GM18858 (cell line): Measurements from ENCODE around the gene BRSK2.

Experiments
- ATAC-seq: cut with Tn5 transposase; IDR thresholded peaks from one replicate; pipeline ENCODE4 v1.9.1; 2021; ENCODE audit not compliant: unreplicated experiment

BRSK2 gene

DNA sequence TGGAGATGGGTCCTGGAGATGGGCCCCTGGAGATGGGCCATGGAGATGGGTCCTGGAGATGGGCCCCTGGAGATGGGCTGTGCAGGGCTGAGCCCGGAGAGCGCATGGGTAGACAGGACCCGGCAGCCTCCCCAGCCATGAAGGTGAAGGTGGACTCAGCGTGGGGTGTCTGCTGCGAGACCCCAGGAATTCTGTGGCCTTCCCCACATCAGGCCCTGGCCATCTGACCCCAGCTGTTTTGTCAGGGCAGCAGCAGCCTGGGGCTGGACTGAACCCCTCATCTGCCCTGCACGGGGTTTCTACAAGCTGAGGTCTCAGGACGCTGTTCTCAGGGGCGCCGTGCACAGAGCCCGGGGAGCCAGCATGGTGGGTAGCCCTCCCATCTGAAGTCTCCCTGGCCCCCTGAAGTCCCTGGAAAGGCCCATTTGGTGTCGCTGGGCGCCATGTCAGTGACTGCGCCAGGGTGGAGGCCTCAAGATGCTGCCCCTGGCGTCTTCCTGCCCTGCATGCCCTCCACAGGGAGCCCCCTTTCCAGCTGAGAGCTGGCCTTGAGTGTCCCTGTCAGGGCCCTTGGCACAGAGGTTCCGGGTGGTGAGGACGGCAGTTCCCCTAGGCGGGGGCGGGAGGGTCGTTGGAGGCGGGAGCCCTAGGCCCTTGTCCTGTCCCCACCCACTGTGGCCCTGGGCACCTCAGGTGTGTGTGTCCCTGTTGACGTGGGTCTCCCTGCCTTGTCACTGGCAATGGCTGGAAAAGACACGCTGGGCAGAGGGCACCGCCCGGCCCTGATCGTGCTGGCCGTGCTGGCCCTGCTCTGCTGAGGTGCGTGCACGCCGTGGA lies 5.4 kb downstream of the BRSK2 start:
- ATAC-seq, result no peak

DNA sequence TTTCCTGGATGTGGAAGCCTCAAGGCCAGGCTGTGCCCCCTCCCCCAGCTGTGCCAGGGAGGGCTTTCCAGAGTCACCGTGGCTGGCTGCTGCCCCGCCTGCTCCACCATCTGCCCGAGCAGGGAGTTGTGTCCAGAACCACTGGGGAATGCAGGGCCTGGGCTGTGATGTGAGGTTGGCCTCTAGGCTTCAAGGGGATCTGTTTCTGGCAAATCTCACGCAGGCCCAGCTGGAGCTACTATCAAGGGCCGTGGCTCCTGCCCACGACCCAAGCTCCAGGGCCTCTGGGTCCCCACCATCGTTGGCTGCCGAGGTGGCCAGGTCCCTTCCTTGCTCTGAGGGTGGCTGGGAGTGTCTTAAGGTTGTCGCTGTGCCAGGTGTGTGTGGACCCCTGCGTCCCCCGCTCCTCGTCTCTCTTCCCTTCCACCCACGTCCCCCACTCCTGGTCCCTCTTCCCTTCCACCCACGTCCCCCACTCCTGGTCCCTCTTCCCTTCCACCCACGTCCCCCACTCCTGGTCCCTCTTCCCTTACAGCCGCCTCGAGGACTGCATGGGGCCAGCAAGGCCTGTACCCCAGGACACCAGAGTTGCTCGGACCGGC lies 6.1 kb downstream of the BRSK2 start:
- ATAC-seq, result no peak

DNA sequence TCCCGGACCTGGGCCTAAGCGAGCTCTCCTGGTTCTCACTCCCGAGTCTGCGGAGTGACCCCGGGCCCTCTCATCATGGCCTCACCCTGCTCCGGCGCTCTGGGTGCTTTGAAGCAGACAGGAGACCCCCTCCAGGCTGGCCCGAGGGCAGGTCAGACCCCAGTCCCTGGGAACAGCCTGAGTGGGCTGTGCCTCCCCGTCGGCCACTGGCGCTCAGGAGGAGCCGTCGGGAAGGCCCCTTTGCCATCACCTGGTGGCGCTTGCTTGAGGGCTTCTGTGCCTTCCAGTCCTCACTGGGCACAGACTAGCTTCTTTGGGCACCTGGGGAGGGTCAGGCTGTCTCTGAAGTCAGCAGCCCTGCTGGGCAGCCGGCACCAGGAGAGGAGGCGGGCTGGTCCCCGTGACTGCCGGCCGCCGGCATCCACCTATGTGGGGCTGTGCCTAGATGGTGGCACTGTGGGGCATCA lies 6.7 kb downstream of the BRSK2 start:
- ATAC-seq, result no peak

DNA sequence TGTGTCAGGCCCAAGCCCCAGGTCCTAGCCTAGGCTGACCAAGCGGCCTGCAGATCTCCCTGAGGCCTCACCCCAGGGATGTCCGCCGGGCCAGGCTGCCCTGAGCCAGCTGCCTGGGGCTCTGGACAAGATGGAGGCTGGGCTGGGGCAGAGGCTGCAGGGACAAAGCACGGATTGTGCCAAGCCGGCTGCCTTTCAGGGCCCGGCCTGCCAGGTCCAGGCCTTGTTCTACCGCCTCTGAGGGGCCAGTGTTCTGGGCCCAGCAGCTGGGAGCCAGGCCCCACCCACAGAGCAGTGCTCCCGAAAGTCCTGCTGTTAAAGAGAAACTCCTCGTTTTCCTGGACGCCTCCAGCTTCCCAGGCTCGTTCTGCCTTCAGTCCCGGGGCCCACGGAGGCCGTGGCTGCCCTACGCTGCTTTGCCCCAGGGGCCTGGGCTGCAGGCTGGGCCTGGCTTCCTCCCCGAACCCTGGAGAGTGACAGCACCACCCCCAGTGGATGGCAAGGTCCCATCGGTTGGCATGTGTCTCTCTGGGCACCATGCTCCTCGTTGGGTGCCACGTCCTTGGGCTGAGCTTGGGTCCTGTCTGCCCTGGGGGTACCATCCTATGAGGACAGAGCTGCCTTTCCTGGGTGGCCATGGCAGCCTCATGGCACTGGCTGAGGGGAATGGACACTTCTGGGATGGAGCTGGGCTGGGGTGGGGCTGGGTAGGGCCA lies 7.6 kb downstream of the BRSK2 start:
- ATAC-seq, result no peak

DNA sequence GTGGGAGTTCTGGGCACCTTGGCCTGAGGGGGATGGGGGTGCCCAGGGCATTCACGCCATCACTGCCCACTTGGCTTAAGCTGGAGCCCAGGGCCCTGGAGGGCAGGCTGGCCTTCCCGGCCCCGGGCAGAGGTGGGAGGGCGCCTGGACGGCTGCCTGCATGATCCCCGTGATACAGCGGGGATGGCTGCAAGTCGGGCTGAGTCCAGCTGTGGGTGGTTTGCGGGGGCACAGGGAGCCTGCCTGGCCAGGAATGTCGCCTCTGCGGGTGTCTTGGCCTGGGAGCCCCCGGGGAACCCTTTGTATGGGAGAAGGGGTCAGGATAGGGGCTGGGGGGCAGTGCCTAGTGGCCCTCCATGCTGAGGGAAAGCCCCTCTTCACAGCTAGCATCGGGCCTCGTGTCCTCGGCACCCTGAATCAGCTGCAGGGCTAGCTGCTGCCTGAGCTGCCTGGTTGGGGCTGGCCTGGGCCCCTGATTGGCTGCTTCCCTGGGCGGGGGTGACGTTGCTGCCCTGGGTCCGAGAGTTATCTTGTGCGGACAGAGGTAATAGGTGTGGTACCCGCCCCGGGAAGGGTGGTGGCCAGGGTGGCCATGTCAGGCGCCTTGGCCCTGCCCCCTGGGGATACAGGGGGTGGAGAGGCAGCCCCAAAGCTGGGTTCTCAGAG lies 8.3 kb downstream of the BRSK2 start:
- ATAC-seq, result no peak

DNA sequence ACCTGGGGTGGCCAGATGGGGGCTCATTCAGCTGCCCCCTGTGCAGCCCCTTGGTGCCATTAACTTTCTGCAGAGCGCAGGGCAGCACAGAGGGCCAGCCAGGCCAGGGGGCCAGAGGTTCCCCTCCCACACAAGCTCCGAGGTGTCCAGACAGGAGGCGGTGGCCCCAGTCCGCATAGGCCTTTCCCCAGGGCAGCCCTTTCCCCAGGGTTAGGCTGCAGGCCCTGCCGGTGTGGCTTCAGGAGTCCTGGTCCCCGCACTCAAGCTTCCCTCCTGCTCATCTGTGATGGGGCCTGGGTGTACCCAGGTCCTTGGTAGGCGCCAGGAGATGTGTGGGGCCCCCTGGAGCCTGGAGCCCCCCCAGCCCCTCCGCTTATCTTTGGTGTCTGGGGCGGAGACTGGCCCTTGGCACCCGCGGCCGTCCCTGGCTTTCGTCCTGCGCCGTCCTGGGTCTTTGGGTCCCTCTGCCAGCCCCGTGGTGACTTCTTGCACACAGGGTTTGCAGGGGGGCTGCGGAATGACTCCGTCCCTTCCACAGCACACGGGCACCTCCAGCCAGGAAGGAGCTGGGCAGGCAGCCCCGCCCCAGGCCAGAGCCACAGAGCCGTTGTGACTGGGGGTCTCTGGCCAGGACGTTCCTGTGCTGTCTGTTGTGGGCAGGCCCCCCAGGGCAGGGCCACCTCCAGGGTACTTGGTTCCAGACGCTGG lies 8.9 kb downstream of the BRSK2 start:
- no peak for ATAC-seq

DNA sequence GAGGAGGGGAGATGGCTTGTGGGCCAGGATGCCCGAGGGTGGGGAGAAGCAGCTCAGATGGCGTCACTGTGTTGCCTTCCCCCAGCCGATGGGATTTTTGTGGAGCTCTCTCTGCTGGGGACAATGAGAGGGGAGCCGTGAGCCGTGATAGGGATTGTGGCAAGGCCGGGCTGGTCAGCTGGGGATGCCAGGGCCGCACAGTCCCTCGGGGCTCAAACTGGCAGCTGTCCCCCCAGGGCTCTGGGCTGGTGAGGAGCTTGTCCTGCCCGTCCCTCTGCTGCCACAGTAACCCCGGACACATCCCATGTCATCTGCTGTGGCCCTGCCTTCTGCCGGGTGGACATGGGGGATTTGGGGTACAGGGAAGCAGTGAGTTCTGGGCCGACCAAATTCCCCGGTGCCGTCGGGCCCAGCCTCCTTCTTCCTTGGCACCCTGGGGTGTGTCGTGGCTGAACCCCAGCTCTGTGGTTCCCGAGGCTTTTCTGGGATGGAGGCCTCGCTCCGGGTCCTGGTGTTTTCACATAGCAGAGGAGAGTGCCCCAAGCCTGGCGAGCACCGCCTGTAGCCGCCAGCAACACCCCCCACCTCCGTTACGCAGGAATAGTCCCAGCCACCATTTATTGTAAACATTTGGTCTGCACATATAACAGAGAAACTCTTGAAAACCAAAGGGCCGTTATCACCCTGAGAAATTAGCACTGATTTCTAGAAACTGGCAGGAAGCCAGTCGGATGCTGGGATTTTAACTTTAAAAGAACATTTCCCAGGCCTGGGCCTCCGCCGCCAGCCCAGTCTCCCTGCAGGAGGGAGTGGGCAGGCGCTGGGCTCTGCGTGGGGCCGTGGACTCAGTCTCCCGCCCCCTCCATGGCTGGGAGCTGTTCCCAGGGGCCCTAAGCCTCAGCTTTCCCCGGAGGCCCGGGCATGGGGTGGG lies 9.9 kb downstream of the BRSK2 start:
- ATAC-seq, result no peak

DNA sequence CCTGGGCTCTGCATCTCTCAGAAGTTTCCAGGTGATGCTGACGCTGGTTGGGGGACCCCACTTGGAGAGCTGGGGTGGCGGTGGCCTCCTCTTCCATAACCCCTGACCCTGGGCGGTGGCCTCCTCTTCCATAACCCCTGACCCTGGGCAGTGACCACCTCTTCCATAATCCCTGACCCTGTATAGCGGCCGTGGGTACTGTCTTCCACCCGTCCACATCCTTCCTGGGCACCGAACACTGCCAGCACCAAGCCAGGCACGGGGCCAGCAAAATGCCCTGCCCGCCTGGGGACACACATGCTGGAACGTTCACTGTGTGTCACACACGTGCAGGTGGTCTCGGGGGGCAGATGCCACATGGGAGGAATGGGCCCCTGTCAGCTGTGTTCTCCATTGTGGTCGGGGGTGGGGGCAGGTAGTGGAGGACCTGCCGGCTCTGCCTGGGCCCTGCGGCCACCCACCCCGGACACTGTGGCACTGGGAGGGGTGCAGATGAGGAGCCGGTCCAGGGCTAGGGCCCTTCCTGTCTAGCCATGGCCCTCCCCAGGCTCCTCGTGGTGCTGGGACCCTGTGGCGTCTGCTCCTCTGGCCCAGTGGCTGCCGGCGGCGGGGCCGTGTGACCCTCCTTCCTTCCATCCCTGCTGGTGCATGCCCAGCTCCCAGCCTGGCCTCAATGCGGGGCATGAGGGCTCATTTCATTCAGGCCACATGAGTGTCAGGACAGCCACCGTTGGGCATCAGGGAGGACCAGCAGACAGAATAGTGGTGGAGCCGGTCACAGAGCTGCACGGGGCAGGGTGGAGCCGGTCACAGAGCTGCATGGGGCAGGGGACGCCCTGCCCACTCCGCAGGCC lies 10.8 kb downstream of the BRSK2 start:
- no peak for ATAC-seq

DNA sequence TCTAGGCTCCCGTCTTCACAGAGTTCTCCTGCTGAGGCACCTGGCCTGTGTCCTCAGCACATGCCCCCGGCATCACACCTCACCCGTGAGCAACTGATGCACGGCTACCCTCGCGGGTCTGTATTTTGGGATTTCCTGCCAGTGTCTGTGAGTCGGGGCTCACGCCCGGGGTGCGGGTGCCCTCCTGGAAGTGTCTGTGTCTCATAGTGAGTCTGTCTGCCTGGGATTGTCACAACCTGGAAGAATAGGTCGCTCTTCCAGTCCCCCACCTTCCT lies 11.4 kb downstream of the BRSK2 start:
- no peak for ATAC-seq

DNA sequence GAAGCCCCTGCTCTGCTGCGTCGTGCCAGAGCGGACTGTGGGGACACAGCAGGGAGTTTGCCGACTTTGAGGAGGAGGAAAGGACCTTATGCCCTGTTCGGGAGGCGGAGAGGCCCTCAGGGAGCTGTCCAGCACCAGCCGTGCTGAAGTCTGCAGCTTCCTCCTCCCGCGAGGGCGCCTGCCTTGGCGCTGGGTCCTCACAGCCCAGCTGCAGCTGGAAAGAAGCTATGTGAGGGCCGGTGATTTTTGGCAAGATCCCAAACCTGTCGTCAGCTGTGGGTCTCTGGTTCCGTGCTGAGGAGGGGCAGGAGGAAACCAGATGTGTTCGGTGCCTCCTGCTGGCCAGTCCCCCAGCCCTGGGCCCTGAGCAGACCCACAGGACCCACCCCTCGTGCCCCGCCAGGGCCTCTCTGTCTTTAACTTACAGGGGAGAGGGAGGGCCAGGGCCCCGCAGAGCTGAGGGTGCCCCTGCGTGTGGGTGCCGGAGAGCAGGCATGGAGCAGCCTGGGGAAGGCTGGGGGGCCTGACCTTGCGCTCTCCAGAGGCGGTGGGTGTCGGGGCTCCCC lies 12.0 kb downstream of the BRSK2 start:
- no peak for ATAC-seq

DNA sequence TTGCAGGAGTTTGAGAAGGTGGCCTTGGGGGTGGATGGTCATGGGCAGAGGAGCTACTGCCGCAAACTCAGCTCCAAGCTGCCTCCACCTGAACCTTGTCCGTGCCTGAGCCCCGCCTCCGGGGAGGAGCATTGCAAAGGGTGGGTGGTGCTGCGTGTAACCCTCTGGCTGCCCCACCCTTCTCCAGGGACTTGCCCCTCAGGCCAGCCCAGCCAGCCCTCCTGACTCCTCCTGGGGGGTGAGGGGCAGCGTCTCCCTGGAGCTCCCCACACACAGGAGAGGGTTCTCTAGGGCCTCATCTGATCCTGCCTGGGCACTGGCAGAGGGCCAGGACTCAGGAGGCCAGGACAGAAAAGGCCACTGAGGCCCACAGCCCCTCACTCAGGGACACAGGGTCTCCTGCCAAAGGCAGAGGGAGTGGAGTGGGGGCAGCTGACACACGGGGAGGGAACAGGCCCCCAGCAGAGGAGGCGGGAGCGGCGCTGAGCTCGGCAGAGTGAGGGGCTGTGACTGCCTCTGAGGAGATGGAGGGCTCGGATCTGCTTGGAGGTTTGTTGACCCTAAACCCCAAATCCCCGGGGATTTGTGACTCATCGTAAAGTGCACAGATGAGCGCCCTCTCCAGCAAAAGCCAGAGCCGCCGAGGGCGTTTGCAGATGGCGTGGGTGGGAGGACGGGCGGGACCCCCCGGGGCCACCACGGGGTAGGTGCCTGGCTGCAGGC lies 12.8 kb downstream of the BRSK2 start:
- ATAC-seq, result no peak

DNA sequence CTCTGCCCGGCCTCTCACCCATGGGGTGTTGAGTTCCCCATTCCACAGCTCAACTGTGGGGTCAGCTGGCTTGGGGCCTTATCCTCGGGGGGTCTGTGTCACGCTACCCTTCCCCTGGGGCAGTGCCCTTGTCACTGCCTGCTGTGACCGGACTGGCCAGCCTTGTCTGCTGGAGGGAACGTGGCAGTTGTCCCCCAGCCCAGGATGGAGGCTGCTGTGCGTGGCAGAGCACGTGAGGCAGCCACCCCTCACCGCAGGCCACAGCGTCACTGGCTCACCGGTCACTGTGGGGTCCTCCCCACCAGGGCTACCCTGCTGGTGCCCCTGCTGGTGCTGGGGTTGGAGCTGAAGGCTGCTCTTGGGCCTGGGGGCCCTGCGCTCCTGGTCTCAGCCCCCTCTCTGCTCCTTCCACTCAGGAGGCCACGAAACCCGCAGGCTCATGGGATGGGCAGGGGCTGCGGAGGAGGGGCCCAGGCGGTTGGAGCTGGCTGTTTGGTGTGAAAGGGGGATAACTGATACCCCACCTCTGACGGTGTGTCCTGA lies 13.4 kb downstream of the BRSK2 start:
- no peak for ATAC-seq

DNA sequence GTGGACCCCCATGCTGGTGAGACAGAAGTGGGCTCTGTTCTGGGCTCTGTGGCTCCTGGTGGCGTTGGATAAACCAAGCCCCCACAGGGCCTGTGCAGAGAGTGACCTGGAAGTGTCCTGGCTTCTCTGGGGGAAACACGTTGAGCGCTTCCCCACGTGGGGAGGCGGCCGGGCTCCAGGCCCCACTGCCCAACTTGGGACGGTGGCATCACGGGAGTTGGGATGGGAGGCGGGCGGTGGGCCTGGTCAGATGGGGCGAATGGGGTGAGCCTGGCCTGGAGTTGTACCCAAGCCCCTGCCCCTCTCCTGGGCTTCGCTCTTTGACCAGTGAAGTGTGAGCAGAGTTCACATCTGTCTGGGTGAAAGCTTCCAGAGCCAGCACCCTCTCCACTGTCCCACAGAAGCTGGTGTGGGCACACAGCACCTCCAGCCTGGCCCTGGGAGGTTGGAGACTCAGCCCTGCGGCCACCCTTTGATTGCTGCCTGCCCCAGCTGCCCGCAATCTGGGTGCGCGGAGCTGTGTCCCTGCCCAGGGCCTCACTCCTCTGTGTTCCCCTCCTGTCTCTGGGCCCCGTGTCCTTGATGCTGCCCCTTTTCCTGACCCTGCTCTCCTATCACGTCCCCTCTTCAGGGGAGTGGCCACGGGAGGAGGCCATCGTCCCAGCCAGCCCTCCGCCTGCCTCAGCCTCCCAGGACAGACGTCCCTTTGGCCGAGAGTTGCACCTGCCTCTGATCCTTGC lies 14.2 kb downstream of the BRSK2 start:
- ATAC-seq, result no peak

DNA sequence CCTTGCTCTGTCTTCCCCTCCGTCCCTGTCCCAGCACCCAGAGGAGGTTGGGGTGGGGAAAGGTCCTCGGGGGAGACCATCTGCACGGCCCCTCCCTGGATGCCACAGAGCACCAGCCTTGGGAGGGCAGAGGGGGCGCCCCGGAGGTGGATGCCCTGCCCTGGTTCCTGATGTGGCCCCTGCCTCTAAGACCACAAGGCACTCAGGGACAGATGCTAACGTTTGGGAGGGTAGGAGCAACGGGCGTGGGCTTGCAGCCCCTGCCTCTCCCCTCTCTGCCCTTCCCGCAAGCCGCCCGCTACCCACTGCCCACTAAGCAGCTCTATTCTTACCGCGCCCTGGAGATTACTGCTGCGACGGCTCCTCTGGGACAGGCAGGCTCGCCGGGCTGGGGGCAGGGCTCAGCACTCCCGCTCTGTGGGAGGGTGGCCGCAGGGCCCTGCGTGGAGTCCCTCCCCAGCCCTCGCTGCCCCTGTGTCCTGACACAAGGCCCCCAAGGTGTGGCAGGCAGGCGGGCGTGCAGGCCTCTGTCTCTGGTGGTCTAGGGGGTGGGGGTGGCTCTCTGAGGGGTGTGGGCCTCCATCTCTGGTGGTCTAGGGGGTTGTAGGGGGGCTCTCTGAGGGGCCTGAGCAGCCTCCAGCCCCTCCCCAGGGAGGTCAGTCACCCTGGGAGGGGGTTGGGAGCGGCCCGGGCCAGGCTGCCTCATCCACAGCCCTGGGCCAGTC lies 14.9 kb downstream of the BRSK2 start:
- ATAC-seq, result no peak

DNA sequence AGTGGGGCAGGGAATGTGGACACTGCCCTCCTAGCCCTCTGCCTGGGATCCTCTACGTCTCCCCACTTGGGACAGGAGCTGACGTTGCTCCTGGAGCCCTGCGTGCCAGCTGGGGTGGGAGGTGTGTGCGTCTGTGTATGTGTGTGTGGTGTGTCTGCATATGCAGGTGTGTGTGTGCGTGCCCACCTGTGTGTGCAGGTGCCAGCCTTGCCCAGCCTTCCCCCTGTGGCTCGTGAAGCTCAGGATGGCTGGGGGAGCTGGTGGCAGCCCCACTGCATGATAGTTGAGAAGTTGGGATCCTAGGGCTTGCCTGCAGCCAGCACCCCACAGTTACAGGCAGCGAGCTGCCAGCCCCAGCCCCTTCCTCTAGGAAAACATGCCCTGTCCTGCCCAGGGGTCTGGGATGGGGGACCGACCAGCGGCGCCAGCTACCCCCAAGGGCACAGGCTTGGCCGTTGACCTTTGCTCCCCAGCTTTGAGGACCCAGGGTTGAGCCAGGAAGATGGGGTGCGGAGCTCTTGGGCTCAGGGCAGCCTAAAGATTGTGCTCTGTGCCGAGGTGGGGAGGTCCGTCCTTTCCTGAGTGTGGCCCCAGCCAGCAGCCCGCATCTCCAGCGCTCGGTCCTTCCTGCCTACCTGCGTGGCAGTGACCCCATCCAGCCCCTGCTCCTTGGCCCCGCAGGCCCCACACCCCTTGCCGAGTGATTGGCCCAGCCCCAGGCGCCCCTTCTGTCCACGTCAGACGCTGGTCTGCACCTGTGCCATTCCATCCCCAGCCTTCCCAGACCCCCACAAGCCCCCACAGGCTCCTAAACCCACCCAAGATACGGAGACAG lies 15.7 kb downstream of the BRSK2 start:
- no peak for ATAC-seq
